Measurements from ENCODE around the gene ABCF1. TPM values are rescaled to one million over a fixed set of nuclear protein-coding genes. Genes with fewer than 3 reads are reported as not detected.

Gene ABCF1
- total and polyA plus RNA-seq, 9 of the 15 experiments (the other 6 are each of a cell fraction or from before 2014, with no cell fraction given) = 41.6 to 193 (median 102) TPM

GRCh38 chr6:30530014-30530413 lies 41.2 kb upstream of the ABCF1 start:
- peak overlapping the region; percentile 51; the same call in 1 of the 2 replicates for H2AFZ ChIP-seq (ENCODE audit: low read depth, low read length)
- no peak for TF ChIP-seq THRAP3 (IDR thresholded peaks at IDR 0.05; ENCODE audit: borderline replicate concordance)
- TF ChIP-seq NR0B1 (IDR thresholded peaks at IDR 0.05; ENCODE audit: partially characterized antibody) = no peak
- TF ChIP-seq GTF2B (IDR thresholded peaks at IDR 0.05; ENCODE audit: extremely low read depth, insufficient read length) = no peak
- no peak for TF ChIP-seq NR2C1 (IDR thresholded peaks at IDR 0.05)
- TF ChIP-seq NR2C1 (tag; IDR thresholded peaks at IDR 0.05) = peak; percentile 62
- no peak for TF ChIP-seq MEF2D (tag; conservative IDR thresholded peaks at IDR 0.05; ENCODE audit: low read depth)
- TF ChIP-seq, protein P1, sequence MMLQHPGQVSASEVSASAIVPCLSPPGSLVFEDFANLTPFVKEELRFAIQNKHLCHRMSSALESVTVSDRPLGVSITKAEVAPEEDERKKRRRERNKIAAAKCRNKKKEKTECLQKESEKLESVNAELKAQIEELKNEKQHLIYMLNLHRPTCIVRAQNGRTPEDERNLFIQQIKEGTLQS (IDR thresholded peaks at IDR 0.05) = no peak; the same call in 1 of the 2 replicates
- TF ChIP-seq, protein P1 (CRISPR knock-in tag; conservative IDR thresholded peaks at IDR 0.05) = no peak
- no peak for TF ChIP-seq PRMT5 (CRISPR knock-in tag; IDR thresholded peaks at IDR 0.05)
- no peak for TF ChIP-seq SP2 (IDR thresholded peaks at IDR 0.05; ENCODE audit: extremely low read depth, low read depth, low read length, poor library complexity, severe bottlenecking)
- no peak for TF ChIP-seq POLR2AphosphoS5 (IDR thresholded peaks at IDR 0.05; ENCODE audit: control insufficient read depth, insufficient read depth, low read depth, low read length)
- TF ChIP-seq, protein P2, sequence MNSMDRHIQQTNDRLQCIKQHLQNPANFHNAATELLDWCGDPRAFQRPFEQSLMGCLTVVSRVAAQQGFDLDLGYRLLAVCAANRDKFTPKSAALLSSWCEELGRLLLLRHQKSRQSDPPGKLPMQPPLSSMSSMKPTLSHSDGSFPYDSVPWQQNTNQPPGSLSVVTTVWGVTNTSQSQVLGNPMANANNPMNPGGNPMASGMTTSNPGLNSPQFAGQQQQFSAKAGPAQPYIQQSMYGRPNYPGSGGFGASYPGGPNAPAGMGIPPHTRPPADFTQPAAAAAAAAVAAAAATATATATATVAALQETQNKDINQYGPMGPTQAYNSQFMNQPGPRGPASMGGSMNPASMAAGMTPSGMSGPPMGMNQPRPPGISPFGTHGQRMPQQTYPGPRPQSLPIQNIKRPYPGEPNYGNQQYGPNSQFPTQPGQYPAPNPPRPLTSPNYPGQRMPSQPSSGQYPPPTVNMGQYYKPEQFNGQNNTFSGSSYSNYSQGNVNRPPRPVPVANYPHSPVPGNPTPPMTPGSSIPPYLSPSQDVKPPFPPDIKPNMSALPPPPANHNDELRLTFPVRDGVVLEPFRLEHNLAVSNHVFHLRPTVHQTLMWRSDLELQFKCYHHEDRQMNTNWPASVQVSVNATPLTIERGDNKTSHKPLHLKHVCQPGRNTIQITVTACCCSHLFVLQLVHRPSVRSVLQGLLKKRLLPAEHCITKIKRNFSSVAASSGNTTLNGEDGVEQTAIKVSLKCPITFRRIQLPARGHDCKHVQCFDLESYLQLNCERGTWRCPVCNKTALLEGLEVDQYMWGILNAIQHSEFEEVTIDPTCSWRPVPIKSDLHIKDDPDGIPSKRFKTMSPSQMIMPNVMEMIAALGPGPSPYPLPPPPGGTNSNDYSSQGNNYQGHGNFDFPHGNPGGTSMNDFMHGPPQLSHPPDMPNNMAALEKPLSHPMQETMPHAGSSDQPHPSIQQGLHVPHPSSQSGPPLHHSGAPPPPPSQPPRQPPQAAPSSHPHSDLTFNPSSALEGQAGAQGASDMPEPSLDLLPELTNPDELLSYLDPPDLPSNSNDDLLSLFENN (IDR thresholded peaks at IDR 0.05; ENCODE audit: low read depth in 2 of 2, low read length in 2 of 2) = no peak
- TF ChIP-seq HCFC1 (IDR thresholded peaks at IDR 0.05; ENCODE audit: low read depth, low read length) = no peak
- TF ChIP-seq MCM7 (IDR thresholded peaks at IDR 0.05) = no peak
- peak; percentile 55 for TF ChIP-seq TCF3 (CRISPR knock-in tag; IDR thresholded peaks at IDR 0.05)
- peak; percentile 94 for TF ChIP-seq SOX6 (IDR thresholded peaks at IDR 0.05)
- TF ChIP-seq SNAPC5 (CRISPR knock-in tag; IDR thresholded peaks at IDR 0.05) = no peak

More at GRCh38 chr6:30530014-30530413, 41.2 kb upstream of the ABCF1 start:
- H3K36me3 ChIP-seq (ENCODE audit: control insufficient read depth, insufficient read depth, low read length) = no peaks in the 10 kb centered on the region
- ATAC-seq (peak; percentile 43), FAIRE-seq (no peak), DNase-seq (ENCODE audit: extremely low read depth in 1 of 4, low spot score in 3 of 4) (no peak)
- peaks cover 7 to 17% of the 10 kb centered on the region in 2 experiments; a peak in 4 of 5 replicates for H3K4me1 ChIP-seq (replicated peaks in 1 of 2; ENCODE audit: control insufficient read depth in 2 of 2, insufficient read depth in 2 of 2, low read length in 2 of 2)
- peak overlapping the region; percentile 15; the same call in 1 of the 2 replicates for H3K4me2 ChIP-seq (ENCODE audit: insufficient read depth, low read length)
- no peaks in the 10 kb centered on the region for H3K9me3 ChIP-seq (replicated peaks; ENCODE audit: control insufficient read depth, insufficient read depth, low read depth, low read length)
- no peaks in the 10 kb centered on the region for H3K79me2 ChIP-seq (ENCODE audit: control insufficient read depth, insufficient read depth, low read length)
- in situ Hi-C loops (cut with MboI) (no loop called here), intact Hi-C loops (cut with micrococcal nuclease) (loop anchor here (1.0 to 5.0 kb wide), 2 partner anchors 14 to 557 kb away; no protein-coding TSS in a partner anchor)
- CTCF ChIA-PET (ENCODE audit: low intra/inter-chr PET ratio) = no interaction called here
- BruUV-seq (replicated peaks) = no TSS peak
- POLR2A ChIA-PET = interaction anchor here (0.6 to 1.8 kb wide), 5 partner anchors 12 to 85 kb away, joined by 3 to 7 read pairs (median 5); no protein-coding TSS in a partner anchor
- no peak overlapping the region for H3K9ac ChIP-seq (ENCODE audit: insufficient read depth in 1 of 2, low read depth in 2 of 2, low read length in 2 of 2)
- H3K27me3 ChIP-seq (ENCODE audit: control insufficient read depth in 2 of 2, insufficient read depth in 2 of 2, low read length in 2 of 2) = no peaks in the 10 kb centered on the region
- WGBS (ENCODE audit: insufficient coverage, low coverage, missing lambda C conversion rate) = 6% methylated on average over 2 of the region's 2 CpGs
- H3K27ac ChIP-seq (ENCODE audit: extremely low read depth, low read depth, low read length) = peak overlapping the region; percentile 20; the same call in 1 of the 3 replicates
- H4K20me1 ChIP-seq (replicated peaks; ENCODE audit: control insufficient read depth, insufficient read depth, low read length) = no peaks in the 10 kb centered on the region
- no peak overlapping the region for H3K4me3 ChIP-seq
- H3K9me1 ChIP-seq (ENCODE audit: control insufficient read depth, insufficient read depth, low read length) = no peaks in the 10 kb centered on the region

All from K562 (cell line).